Aorta (tissue), 5 donors: ENCODE results near the gene LGSN. TPM values are rescaled to one million over a fixed set of nuclear protein-coding genes. Genes with fewer than 3 reads are reported as not detected.
"Not testable (repeated sequence)": the region's sequence is repeated elsewhere in the genome, so short reads cannot be mapped to it uniquely, and the experiment has no call there.

Experiments used
- ATAC-seq: fragments of 200-7000 bp; cut with Tn5 transposase; one replicate; pipeline ENCODE4 v1.9.1; 2022; ENCODE audit warnings: moderate library complexity; ENCODE audit not compliant: low FRiP score
- DNase-seq, 2 donors: peaks; one replicate each; pipeline ENCODE4 v3.0.0-alpha.2; 2020
- H3K27ac ChIP-seq, 2 donors: one replicate each; pipeline ENCODE4 v1.5.1; 2013; ENCODE audit warnings: low read length in 2 of 2, mild to moderate bottlenecking in 2 of 2, moderate library complexity in 2 of 2, control low read depth in 1 of 2, inconsistent platforms in 1 of 2, low read depth in 1 of 2
- H3K27me3 ChIP-seq, 2 donors: one replicate each; pipeline ENCODE4 v1.6.1; 2013; ENCODE audit warnings: control low read depth in 1 of 2, low read length in 1 of 2, mild to moderate bottlenecking in 1 of 2, moderate library complexity in 1 of 2; ENCODE audit not compliant: insufficient read depth in 2 of 2, control insufficient read depth in 1 of 2
- H3K36me3 ChIP-seq, 2 donors: one replicate each; pipeline ENCODE4 v1.6.1; 2013; ENCODE audit warnings: control low read depth in 1 of 2, low read length in 1 of 2, mild to moderate bottlenecking in 1 of 2; ENCODE audit not compliant: insufficient read depth in 2 of 2, control insufficient read depth in 1 of 2
- H3K4me1 ChIP-seq, 2 donors: one replicate each; pipeline ENCODE4 v1.6.1; 2013; ENCODE audit warnings: low read length in 2 of 2, control low read depth in 1 of 2, mild to moderate bottlenecking in 1 of 2, moderate library complexity in 1 of 2; ENCODE audit not compliant: insufficient read depth in 2 of 2, control insufficient read depth in 1 of 2
- H3K4me3 ChIP-seq, 2 donors: one replicate each; pipeline ENCODE4 v1.5.1; 2013; ENCODE audit warnings: low read length in 2 of 2, control low read depth in 1 of 2, mild to moderate bottlenecking in 1 of 2
- H3K9me3 ChIP-seq: one replicate; pipeline ENCODE4 v1.6.1; 2013; ENCODE audit warnings: mild to moderate bottlenecking, low read length; ENCODE audit not compliant: control insufficient read depth
- WGBS, 2 donors: extraction: QIAGEN DNeasy Blood & Tissue Kit; methylation state at CpG; one replicate each; pipeline ENCODE4 v1.1.7; 2013; 5-methylcytosine and 5-hydroxymethylcytosine counted together
- intact Hi-C, 2 donors: fragments of 100-400 bp; cut with DNase I; formaldehyde crosslinking; loops; one replicate each; pipeline versions ENCODE4 v1.14.2 to v1.15.0; 2022
- polyA plus RNA-seq, 2 donors: library from polyadenylated mRNA; stranded (reverse); fragments of 200-250 nt; gene quantifications; one replicate each; pipeline ENCODE4 v1.2.3, GENCODE V29; 2013
- total RNA-seq, 2 donors: library from RNA; stranded (reverse); fragmentation: NEBNext Ultra II Directional; extraction: Animal tissue kit (Norgen Biotek cat#: 25700); gene quantifications; one replicate each; pipeline ENCODE4 v1.2.1, GENCODE V29; 2021
- donor health status: healthy with polysubstance abuse.
- donor health status: Bipolar disorder and iron deficiency.
- donor health status: DM: no; HTN: no; CAD: no.
- donor health status: DM: no; HTN: no; CAD: no.
- donor health status: DM: yes; HTN: yes; CAD: no.

The LGSN gene
- total and polyA plus RNA-seq, 4 donors: not detected

GRCh38 chr6:63349401-63349800 is 29.6 kb upstream of the LGSN start:
- H3K27ac ChIP-seq: no peak overlapping the region
- intact Hi-C loops: no loop called here
- H3K27me3 ChIP-seq: no peaks in the 10 kb centered on the region
- no peak for DNase-seq
- 48 to 61% methylated on average over 3 of the region's 3 CpGs for WGBS, 2 donors
- no peaks in the 10 kb centered on the region for H3K9me3 ChIP-seq
- H3K4me1 ChIP-seq: peaks cover 0 to 2% of the 10 kb centered on the region in 2 donors
- no peak overlapping the region for H3K4me3 ChIP-seq
- ATAC-seq: no peak
- H3K36me3 ChIP-seq: no peaks in the 10 kb centered on the region

GRCh38 chr6:63348836-63349235 is 29.1 kb upstream of the LGSN start:
- WGBS, 2 donors: 64 to 70% methylated on average over 3 of the region's 3 CpGs
- H3K4me3 ChIP-seq: no peak overlapping the region
- DNase-seq (no peak), ATAC-seq (no peak)
- H3K27ac ChIP-seq: no peak overlapping the region
- no peaks in the 10 kb centered on the region for H3K27me3 ChIP-seq
- H3K9me3 ChIP-seq: no peaks in the 10 kb centered on the region
- H3K36me3 ChIP-seq: no peaks in the 10 kb centered on the region
- H3K4me1 ChIP-seq: peaks cover 0 to 2% of the 10 kb centered on the region in 2 donors
- intact Hi-C loops: no loop called here

GRCh38 chr6:63347599-63347998 is 27.8 kb upstream of the LGSN start:
- no peak overlapping the region for H3K4me3 ChIP-seq
- ATAC-seq (no peak), DNase-seq (no peak)
- 4 to 5% methylated on average over 2 of the region's 2 CpGs for WGBS, 2 donors
- intact Hi-C loops: no loop called here
- no peaks in the 10 kb centered on the region for H3K27me3 ChIP-seq
- H3K9me3 ChIP-seq: no peaks in the 10 kb centered on the region
- no peaks in the 10 kb centered on the region for H3K36me3 ChIP-seq
- H3K4me1 ChIP-seq: peaks cover 0 to 2% of the 10 kb centered on the region in 2 donors
- H3K27ac ChIP-seq: no peak overlapping the region

- intact Hi-C loops: no loop called here
- ATAC-seq (no peak), DNase-seq (no peak)
- no peaks in the 10 kb centered on the region for H3K36me3 ChIP-seq
- H3K4me3 ChIP-seq: no peak overlapping the region
- WGBS, 2 donors: 85 to 87% methylated on average over 7 of the region's 7 CpGs
- no peaks in the 10 kb centered on the region for H3K9me3 ChIP-seq
- no peak overlapping the region for H3K27ac ChIP-seq
- no peaks in the 10 kb centered on the region for H3K27me3 ChIP-seq
- peaks cover 0 to 2% of the 10 kb centered on the region in 2 donors for H3K4me1 ChIP-seq
These were observed 26.5 kb upstream of the LGSN start for GRCh38 chr6:63346217-63346835.

DNA sequence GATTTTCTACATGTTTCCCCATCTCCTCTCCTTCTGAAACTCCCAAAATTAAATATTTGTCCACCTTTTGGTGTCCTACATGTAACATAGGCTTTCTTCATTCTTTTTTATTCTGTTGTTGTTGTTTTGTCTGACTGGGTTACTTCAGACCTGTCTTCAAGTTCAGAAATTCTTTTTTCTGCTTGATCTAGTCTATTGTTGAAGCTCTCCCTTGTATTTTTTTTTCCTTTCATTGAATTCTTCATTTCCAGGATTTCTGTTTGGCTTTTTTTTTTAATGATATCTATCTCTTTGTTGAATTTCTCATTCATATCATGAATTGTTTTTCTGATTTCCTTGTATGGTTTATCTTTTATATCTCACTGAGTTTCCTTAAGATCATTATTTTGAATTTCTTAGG is 20.6 kb upstream of the LGSN start:
- Histone ChIP-seq H3K4me1 (no peaks in the 10 kb centered on the region), H3K36me3 (no peaks in the 10 kb centered on the region), H3K27me3 (no peaks in the 10 kb centered on the region), H3K27ac (no peak overlapping the region), H3K9me3 (peaks cover 4% of the 10 kb centered on the region), H3K4me3 (no peak overlapping the region)
- intact Hi-C loops: no loop called here
- ATAC-seq: no peak
- no peak for DNase-seq

DNA sequence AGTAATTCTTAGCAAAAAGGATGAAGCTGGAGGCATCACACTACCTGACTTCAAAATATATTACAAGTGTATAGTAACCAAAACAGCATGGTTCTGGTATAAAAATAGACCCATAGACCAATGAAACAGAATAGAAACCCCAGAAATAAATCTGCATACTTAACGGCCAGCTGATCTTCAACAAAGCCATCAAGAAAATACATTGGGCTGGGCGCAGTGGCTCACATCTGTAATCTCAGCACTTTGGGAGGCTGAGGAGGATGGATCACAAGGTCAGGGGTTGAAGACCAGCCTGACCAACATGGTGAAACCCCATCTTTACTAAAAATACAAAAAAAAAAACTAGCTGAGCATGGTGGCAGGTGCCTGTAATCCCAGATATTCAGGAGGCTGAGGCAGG is 14.9 kb upstream of the LGSN start:
- H3K36me3 ChIP-seq, H3K27me3 ChIP-seq, H3K9me3 ChIP-seq, H3K27ac ChIP-seq, DNase-seq, ATAC-seq, intact Hi-C loops, H3K4me3 ChIP-seq, H3K4me1 ChIP-seq: not testable (repeated sequence)
- WGBS, 2 donors: 68 to 73% methylated on average over 2 of the region's 2 CpGs

GRCh38 chr6:63333440-63333839 is 13.7 kb upstream of the LGSN start:
- H3K36me3 ChIP-seq: no peaks in the 10 kb centered on the region
- no peak for DNase-seq
- 75 to 76% methylated on average over 2 of the region's 2 CpGs for WGBS, 2 donors
- H3K4me3 ChIP-seq: no peak overlapping the region
- no peaks in the 10 kb centered on the region for H3K27me3 ChIP-seq
- ATAC-seq: no peak
- H3K4me1 ChIP-seq: no peaks in the 10 kb centered on the region
- no peaks in the 10 kb centered on the region for H3K9me3 ChIP-seq
- intact Hi-C loops: no loop called here
- no peak overlapping the region for H3K27ac ChIP-seq

- H3K36me3 ChIP-seq, H3K4me1 ChIP-seq, H3K9me3 ChIP-seq, H3K27ac ChIP-seq, H3K27me3 ChIP-seq, DNase-seq, intact Hi-C loops, H3K4me3 ChIP-seq, ATAC-seq: not testable (repeated sequence)
- WGBS, 2 donors: 91 to 93% methylated on average over 10 to 15 of the region's 15 CpGs
These were observed 6.8 kb upstream of the LGSN start for GRCh38 chr6:63326630-63327029.

- Histone ChIP-seq H3K27me3 (no peaks in the 10 kb centered on the region), H3K36me3 (no peaks in the 10 kb centered on the region), H3K27ac (no peak overlapping the region), H3K4me3 (no peak overlapping the region), H3K4me1 (no peaks in the 10 kb centered on the region), H3K9me3 (no peaks in the 10 kb centered on the region)
- DNase-seq: no peak
- ATAC-seq: no peak
- intact Hi-C loops: no loop called here
- WGBS, 2 donors: 75 to 88% methylated on average over 1 of the region's 1 CpG
These were observed 3.2 kb upstream of the LGSN start for GRCh38 chr6:63322981-63323380.
